Measurements from ENCODE around the gene KDELR3.

The KDELR3 gene

GRCh38 chr22:38440747-38441350, 27.0 kb upstream of the KDELR3 start:
- DNase-seq = no peak

GRCh38 chr22:38441620-38442287, 26.1 kb upstream of the KDELR3 start:
- DNase-seq = no peak

DNA sequence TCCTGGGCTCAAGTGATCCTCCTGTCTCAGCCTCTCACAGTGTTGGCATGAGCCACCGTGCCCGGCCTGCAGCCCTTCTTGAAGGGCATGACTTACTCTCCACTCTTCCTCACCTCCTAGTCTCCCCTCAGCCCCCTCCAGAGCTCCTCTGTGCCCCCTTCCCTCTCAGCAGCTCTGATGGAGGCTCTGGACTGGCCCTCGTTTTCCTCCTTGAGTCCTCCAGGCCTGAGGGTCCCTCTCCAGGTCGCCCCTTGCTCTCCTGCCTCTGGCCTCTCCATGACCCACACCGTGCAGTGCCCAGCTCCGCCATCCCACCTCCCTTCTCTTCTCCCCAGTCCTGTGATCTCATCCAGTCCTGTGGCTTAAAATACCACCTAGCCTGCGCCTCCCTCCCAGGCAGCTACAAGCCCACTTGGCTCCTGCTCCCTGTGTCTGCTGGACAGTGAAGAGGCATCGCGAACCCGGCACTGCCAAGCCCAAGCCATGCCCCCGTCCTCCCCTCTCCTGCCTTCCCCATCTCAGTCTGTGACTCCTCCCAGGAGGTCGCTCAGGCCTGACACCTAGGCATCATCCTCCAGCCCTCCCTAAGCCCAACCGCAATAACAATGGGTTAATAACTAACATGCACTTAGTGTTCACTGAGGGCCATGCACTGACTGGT, 24.8 kb upstream of the KDELR3 start:
- DNase-seq = no peak

- no peak for DNase-seq
Observed at GRCh38 chr22:38443628-38444521, 24.0 kb upstream of the KDELR3 start.

DNA sequence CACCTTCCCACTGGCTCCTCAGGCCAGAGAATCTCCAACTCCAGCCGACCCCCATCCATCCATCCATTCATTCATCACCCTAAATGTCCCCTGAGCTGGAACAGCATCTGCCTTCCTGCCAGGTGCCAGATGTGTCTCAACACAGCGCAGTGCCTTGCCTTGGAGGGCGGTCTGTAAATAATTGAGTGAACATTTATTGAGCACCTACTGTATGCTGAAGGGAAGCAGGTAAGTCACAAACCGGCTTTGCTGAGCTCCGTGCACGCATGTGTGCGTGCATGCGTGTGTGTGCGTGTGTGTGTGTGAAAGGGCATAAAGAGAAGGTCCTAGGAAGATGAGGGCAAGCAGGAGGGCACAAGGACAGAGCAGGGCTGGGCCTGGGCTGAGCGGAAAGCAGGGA, 23.1 kb upstream of the KDELR3 start:
- no peak for DNase-seq

GRCh38 chr22:38446018-38446601, 21.8 kb upstream of the KDELR3 start:
- no peak for DNase-seq

- no peak for DNase-seq
Observed at GRCh38 chr22:38448945-38449745, 18.8 kb upstream of the KDELR3 start.

GRCh38 chr22:38449776-38450175, 18.1 kb upstream of the KDELR3 start:
- no peak for DNase-seq

DNA sequence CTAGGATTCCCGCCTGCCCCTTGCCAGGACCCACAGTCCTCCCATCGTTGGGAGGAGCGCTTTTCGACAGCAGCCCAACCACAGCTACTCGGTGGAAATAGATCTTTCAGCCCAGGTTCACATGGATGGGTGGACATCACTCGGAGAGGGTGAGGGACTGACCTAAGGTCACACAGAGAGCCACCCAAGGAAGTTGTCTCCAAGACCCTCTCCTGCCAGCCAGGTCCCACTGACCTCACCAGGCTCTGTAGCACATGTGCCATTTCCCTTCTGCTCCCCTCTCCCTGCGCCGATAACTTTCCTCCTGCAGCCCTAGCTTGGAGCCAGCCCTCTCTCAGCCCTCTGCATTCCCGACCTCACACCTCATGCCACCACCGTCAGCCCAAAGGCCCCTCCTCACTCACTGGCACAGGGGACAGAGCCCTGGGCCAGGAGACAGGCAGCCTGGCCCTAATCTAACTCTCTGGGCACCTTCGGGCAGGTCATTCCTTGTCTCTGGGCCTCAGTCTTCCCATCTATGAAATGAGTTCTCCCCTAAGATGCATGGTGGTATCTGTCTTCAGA, 17.6 kb upstream of the KDELR3 start:
- DNase-seq = no peak

DNA sequence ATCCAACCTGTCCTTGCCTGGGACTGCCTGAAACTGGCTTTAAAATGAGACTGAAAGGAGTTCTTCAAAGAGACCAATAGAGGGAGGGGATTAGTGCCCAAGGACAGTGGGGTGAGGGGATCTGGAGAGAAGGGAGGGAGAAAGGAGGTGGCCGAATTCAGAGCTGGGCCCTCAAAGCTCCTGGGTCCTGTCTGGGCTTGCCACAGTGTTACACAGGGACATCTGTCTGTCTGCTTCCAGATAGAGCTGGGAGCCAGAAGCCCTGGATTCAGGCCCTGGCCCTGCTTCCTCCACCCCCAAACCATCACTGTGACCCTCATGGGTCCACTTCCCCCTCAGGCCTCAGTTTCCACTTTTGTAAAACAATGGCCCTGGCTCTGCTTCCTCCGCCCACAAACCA, 16.5 kb upstream of the KDELR3 start:
- no peak for DNase-seq

DNA sequence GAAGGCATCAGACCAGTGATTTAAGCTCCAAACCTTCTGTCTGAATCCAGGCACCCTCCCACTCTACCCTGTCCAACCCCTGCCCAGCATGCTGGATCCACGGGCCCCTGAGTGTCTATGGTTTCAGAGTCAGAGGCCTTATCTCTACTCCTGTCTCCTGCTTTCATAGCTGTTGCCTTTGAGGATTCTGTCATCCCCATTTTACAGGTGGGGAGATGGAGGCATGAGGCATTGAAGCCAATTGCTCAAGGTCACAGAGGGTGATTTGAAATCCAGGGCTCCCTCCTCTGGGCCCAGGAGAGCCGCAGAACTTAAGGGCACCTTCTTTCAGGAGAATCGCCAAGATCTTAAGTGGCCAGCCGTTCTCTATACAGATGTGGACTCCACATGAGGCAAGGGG, 16.0 kb upstream of the KDELR3 start:
- DNase-seq = no peak

DNA sequence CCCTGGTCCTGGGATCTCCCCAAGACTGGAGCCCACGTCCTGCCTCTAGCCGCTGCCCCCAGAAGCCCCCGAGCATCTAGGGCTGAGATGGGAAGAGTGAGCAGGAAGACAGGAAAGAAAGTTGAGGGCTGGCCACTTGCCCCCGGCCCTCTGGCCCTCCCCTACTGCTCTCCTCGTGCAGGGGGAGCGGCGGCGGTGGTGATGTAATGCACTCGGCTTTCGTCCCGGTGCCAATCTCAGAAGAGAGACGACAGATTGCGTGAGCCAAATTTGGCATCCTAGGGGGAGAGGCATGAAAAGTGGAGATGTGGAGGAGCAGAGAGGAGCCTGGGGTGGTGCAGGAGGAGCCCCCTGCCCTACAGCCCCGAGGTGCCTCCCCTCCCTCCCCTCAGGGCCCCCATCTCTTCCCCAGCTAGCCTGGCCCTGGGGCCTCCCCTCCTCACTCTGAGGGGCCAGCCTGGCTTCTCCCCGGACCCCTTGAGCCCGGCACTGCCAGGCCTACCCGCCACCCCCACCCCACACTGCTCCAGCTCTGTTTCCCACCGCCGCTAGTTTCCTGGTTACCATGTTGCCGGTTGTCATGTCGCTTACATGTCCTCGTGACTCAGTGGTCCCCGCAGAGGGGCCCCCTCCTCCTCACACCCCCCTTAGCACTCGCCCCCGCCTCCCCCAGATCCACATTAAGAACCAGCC, 15.4 kb upstream of the KDELR3 start:
- no peak for DNase-seq

- DNase-seq = no peak
Observed at GRCh38 chr22:38453066-38453672, 14.7 kb upstream of the KDELR3 start.

- DNase-seq = no peak
Observed at GRCh38 chr22:38453996-38454352, 13.9 kb upstream of the KDELR3 start.

GRCh38 chr22:38454353-38455075, 13.4 kb upstream of the KDELR3 start:
- DNase-seq = no peak

GRCh38 chr22:38455076-38455529, 12.8 kb upstream of the KDELR3 start, which contains the start of gene KCNJ4:
Gene KCNJ4 (minus strand): TSS chr22:38455199. CDS start chr22:38428132, 27,067 bp downstream.
- no peak for DNase-seq

GRCh38 chr22:38455530-38456271, 12.2 kb upstream of the KDELR3 start:
- DNase-seq = no peak

GRCh38 chr22:38456272-38456835, 11.5 kb upstream of the KDELR3 start:
- DNase-seq = no peak

Data from inflammatory macrophage treated with lipopolysaccharide for 1 hour (primary cell).